ENCODE data around the gene CAMK2N2.

DNA sequence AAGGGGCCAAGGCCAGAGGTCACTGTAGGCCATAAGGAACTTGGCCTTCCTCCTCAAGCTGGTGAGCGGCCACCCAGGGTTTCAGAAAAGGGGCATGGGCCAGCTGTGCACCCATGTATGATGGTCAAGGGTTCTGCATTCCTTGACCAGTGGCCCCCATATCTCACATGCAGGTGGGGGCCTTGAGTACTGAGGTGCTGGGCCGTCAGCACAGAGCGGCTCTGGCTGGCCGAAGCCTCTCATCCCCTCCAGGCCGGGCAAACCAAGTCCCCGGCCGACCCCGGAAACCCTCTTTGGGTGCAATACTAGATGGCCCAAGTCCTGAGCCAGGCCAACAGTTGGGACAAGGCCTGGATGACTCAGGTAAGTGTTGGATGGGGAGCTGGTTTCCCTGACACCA is 22.1 kb downstream of the CAMK2N2 start:
- TF ChIP-seq, protein P1, sequence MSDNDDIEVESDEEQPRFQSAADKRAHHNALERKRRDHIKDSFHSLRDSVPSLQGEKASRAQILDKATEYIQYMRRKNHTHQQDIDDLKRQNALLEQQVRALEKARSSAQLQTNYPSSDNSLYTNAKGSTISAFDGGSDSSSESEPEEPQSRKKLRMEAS (IDR thresholded peaks at IDR 0.05; ENCODE audit: low read depth, low read length) = no peak
- TF ChIP-seq, protein P2, sequence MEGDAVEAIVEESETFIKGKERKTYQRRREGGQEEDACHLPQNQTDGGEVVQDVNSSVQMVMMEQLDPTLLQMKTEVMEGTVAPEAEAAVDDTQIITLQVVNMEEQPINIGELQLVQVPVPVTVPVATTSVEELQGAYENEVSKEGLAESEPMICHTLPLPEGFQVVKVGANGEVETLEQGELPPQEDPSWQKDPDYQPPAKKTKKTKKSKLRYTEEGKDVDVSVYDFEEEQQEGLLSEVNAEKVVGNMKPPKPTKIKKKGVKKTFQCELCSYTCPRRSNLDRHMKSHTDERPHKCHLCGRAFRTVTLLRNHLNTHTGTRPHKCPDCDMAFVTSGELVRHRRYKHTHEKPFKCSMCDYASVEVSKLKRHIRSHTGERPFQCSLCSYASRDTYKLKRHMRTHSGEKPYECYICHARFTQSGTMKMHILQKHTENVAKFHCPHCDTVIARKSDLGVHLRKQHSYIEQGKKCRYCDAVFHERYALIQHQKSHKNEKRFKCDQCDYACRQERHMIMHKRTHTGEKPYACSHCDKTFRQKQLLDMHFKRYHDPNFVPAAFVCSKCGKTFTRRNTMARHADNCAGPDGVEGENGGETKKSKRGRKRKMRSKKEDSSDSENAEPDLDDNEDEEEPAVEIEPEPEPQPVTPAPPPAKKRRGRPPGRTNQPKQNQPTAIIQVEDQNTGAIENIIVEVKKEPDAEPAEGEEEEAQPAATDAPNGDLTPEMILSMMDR (IDR thresholded peaks at IDR 0.05; ENCODE audit: low read depth, low read length) = no peak
- TF ChIP-seq MYC (IDR thresholded peaks at IDR 0.05; ENCODE audit: low read depth, low read length) = no peak

Measured in NB4 (cell line).